ENCODE measurements around the gene STARD10.

STARD10 gene

DNA sequence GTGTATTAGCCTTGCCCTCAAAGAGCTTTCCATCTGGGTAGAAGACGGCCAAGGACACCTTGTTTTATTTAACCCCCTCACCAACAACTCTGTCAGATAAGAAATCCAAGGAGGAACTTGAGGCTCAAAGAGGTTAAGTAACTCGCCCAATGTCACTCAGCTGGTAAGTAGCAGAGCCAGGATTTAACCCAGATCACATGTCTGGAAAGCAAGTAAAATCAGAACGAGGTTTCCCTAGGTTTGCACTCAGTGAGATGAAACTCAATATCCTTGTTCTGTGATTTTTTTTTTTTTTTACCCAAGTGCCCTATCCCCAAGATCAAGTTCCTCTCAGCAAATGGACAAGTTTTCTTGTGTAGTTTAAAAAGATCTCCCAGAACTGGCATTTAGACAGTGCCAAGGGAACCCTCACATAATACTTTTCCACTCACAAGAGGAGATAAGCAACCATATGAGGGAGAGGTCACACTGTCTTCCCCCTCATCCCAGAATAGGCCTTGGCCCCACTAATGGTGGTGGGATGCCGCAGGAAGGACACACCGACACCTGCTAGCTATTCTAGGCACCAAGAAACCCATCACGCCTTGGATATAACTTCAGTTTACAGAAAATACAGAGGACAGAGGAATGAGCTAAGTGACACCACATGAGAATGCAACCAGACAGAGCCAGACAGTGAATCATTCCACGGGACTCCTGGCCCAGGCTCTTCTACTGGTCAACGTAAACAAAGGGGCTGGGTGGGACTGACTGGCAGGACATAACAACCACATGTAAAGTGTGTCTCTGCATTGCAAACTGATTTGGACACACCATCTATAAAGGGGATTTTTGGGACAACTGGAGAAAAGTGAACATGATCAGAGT is 33.1 kb downstream of the STARD10 start:
- peak in 1 of 3 experiments; percentile 29 for DNase-seq

DNA sequence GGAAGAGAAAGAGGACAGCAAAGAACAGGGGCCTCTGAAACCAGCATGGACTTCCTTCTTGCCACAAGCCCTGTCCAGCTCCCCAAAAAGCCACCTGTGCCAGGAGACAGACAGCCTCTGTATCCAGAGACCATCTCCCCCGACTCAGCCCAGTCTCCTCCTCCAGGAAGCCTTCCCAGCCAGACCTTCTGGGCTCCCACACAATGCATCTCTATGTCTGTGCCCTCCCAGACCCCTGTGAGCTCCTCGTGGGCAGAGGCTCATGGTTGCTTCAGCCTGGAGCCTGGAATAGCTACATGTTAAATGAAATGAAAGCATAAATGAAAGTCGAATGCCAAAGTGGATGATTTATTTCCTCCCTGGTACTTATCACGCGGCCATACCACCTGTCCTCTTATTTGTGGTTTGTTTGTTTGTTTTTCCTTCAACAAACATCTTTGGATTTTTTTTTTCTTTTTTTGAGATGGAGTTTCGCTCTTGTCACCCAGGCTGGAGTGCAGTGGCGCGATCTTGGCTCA is 34.3 kb downstream of the STARD10 start:
- peak in 2 of 3 experiments; percentile 59 to 77 for DNase-seq

DNA sequence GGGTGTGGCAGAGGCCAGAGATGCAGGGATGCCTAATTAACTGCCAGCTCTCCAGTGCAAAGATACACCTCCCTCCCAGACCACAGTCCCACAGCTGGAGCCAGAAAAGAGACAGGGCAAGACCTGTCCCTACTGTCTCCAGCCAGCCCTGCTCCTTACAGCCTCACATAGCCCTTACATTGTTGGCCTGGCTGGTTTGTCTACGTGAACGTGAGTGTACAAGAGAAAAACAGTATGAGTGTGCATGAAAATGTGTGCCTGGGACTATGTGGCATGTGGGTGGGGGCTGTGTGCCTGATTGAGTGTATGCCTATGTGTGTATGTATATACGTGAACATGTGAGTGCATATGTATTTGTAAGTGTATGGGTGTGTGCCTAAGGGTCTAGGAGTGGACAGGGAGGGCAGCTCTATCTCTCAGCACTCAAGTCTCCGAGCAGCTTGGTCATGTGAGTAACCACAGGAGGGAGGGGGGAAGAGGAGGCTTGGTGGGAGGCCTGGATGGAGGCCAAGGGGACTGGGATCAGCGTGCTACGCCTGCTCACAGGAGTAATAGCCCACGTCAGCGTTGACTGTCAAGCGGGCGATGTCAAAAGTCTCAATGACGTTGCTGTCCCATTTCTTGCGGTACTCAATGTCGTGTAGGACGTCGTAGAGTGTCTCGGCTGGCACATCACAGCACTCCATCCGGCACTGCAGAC is 35.0 kb downstream of the STARD10 start:
- peak; percentile 28 to 90 (median 55) for DNase-seq

GRCh38 chr11:72758304-72758689 is 35.5 kb downstream of the STARD10 start:
- no peak for DNase-seq

- DNase-seq = no peak
Observed at GRCh38 chr11:72755713-72756285, 38.0 kb downstream of the STARD10 start.

DNA sequence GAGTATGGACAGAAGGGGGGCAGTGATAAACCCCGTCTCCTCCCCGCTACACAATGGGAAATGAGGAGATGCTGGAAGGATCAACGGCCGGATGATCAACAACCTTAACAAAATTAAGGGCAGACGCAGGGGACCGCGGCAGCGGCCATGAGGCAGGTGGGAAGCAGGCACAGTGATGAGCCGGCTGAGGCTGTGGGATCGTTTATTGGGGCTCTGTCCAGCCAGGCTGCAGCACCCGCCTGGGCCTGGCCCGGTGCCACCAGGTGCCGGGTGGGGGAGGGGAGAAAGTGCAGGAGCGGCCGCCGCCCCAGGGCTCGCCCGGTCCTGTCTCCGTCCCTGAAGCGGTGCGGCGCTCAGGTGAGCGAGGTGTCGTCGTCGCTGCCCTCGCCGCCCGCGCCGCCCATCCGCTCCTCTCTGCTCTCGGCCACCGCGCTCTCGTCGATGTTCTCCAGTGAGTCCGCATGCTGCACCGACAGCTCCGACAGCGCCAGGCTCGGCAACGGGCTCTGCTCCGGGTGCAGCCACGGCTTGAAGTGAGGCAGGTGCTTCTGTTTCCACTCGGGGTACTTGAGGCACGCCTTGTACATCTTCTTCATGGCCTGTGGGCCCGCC is 39.2 kb downstream of the STARD10 start:
- DNase-seq = no peak

DNA sequence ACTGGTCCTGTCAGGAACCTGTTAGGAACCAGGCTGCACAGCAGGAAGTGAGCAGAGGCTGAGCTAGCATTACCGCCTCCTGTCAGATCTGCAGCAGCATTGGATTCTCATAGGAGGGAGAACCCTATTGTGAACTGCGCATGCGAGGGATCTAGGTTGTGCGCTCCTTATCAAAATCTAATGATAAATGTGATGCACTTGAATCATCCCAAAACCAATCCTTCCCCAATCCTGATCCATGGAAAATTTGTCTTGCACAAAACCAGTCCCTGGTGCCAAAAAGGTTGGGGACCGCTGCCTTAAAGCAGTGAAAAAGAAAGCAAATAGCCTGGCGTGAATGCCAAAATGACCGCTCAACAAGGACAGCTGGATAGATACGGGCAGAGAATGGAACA is 39.7 kb downstream of the STARD10 start:
- DNase-seq = no peak

GRCh38 chr11:72753341-72754148 is 40.3 kb downstream of the STARD10 start:
- no peak for DNase-seq

- DNase-seq = peak; percentile 56 to 85 (median 83)
Observed at GRCh38 chr11:72752088-72752914, 41.5 kb downstream of the STARD10 start, which contains the start of gene ARAP1. Gene ARAP1 (minus strand): TSS chr11:72752408. CDS start chr11:72727128, 25,280 bp downstream.

DNA sequence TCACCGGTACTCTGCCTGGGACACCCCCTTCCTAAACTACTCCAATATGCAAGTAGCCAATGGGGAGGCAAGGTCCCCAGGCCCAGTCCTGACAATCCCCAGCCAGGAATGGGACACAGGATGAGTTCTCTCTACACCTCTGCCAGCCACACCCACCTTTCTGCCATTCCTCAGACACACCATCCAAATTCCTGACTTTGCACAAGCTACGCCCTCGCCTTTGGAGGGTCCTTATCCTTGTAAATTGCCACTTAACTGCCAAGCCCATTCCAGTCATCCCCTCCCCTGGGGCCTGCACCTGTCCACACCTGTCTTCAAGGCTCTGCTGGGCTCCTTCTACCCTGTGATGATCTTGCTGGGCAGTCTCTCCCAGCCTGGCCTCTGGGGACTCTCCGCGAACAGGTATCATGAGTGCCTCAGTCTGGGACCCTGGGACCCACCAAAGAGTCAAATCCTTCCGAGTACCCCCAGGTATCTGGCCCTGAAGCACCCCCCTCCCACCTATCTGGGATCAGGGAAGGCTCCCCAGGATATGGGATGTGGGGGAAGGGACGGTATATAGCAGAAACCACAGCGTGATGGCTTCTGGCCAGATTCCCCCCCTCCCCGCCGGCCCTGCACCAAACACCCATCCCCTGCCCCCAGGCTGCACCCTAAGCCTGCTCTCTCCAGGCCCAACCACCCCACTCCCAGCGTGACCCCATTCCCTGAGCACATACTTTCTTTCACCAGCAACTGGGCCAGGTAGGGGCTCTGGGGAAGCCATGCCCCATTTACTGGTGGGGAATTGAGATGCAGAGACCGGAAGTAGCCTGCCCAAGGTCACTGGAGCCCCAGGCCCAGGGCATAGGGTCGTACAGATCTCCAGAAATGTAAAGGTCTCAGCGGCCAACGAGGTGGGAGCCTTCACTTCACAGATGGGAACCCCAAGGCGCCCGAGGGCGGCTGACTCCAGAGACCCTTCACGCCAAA is 42.4 kb downstream of the STARD10 start:
- DNase-seq = peak; percentile 37 to 91 (median 64)

DNA sequence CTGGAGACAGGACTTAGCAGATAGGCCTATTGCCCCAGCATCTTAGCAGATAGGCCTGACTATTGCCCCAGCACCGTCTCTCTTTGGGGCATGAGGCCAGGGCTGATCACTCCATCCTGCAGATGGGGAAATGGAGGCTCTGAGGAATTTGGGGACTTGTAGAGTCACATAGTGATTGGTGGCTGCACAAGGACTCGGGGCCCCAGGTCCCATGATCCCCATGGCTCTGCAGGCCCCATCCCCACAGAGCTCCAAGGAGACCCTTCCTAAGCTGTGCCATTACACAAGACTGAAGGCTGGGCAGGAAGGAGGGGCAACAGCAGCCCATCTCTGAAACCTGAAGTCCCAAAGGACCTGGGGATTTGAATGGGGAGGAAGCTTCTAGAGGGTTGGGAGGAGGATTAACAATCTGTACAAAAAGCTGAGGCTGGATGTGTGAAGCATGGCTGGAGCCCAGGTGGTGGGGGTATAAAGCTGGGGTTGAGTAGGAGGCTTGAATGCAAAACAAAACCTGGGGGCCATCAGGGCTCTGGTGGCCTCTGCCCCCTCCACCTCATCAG is 43.2 kb downstream of the STARD10 start:
- DNase-seq = no peak

GRCh38 chr11:72750086-72750485 is 43.8 kb downstream of the STARD10 start:
- no peak for DNase-seq

GRCh38 chr11:72747289-72747855 is 46.5 kb downstream of the STARD10 start:
- DNase-seq = no peak

GRCh38 chr11:72746821-72747220 is 47.0 kb downstream of the STARD10 start:
- DNase-seq = no peak

GRCh38 chr11:72745925-72746550 is 47.8 kb downstream of the STARD10 start:
- DNase-seq = no peak

DNA sequence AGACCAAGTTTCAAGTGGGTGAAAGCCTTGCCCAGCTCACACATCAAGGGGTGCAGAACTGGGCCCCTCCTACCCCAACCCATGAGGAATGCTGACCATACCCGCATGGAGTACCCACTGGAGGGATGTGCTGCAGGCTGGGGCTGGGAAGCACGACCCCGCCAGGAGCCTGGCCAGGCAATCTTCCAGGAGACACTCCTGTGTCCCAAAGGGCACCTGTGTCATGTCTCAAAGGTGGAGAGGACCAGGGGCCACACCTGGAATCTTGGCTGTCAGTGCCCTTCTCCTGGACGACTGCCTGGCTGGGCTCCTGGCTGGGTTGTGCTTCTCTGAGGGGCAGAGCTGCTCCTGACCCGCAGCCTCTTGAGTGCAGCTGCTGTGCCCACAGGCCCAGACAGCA is 48.3 kb downstream of the STARD10 start:
- DNase-seq = no peak

DNA sequence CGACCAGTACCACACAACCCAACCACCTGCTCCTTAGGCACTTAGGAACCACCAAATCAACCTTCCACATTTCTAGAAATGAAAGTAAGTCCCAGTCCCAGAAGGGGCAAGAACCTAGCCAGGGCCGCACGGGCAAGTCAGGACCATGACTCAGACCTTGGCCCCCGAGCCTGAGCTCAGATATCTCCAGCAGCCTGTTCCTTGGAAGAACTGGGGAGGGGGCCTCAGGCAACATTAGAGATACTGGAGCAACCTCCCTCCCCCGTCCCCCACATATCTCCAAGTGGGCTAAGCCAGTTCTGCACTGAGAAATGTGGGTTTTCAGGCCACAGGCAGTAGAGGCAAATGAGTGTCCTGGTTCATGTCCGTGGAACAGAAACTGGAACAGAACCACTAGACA is 49.4 kb downstream of the STARD10 start:
- DNase-seq = no peak

DNA sequence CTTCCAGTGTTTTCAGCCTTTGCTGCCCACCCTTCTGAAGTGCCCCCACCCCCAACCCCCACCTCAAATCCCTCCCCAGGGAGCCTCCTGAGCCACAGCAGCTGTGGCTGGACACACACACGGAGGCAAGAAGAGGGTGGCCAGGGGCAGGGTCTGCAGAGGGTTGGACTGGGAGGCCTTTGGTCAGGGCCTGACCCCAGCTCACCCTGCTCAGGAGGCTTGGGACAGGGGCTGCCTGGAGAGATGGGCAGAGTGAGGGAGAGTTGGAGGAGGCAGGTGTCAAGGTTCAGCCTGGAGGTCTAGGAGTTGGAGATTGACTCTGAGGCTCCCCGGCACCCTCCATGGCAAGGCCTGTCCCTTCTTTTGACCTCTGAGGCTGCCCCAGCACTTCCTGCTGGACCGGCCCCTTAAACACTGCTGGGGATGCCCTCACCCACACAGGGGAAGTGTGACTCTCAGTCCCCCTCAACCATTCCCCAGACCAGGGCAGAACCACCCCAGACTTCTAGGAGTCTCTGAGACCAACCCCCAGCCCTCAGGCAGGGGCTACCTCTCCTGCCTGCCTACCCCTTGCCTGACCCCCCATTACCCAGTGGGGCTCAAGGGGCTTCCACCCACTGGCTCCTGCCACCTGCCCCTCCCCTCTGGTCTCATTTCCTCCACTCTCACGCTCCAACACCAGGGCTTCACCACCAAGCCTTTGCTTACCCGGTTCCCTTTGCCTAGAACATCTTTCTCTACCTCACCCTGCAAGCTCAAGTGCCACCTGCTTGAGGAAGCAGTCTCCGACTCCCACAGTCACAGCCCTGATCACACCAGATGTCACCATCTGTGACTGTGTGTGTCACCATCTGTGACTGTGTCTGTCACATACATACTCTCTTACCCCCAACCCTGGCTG is 50.3 kb downstream of the STARD10 start:
- DNase-seq = peak in 1 of 3 experiments; percentile 12

Data from NCI-H1417 (cell line).